HepG2 (cell line): Measurements from ENCODE around the gene IER2.

ENCODE experiments used
- CC2D1A ChIP-seq: sonication (generic); formaldehyde crosslinking; IDR thresholded peaks from 2 replicates; pipeline ENCODE4 v1.8.1; 2023; ENCODE audit warnings: mild to moderate bottlenecking, missing genetic modification reagents
- HDAC2 ChIP-seq: sonication (generic); formaldehyde crosslinking; IDR thresholded peaks from 2 replicates; pipeline ENCODE4 v1.4.0; 2020; ENCODE audit warnings: missing genetic modification reagents
- HNRNPL ChIP-seq: fragments of 200-400 bp; formaldehyde crosslinking; IDR thresholded peaks from 2 replicates; pipeline ENCODE4 v1.6.1; 2017; ENCODE audit warnings: mild to moderate bottlenecking, low read depth, low read length
- JUNB ChIP-seq: sonication (generic); formaldehyde crosslinking; IDR thresholded peaks from 2 replicates; pipeline ENCODE4 v1.8.0; 2022; ENCODE audit warnings: missing genetic modification reagents, mild to moderate bottlenecking, borderline replicate concordance
- NFYB ChIP-seq: sonication (generic); formaldehyde crosslinking; IDR thresholded peaks from 2 replicates; pipeline ENCODE4 v1.4.0; 2020; ENCODE audit warnings: missing genetic modification reagents
- SMAD1 ChIP-seq: sonication (generic); formaldehyde crosslinking; IDR thresholded peaks from 2 replicates; pipeline ENCODE4 v1.4.0; 2020; ENCODE audit warnings: missing genetic modification reagents, low read depth, mild to moderate bottlenecking, borderline replicate concordance
- ZNF121 ChIP-seq: sonication (generic); formaldehyde crosslinking; IDR thresholded peaks from 2 replicates; pipeline ENCODE4 v1.5.0; 2020; ENCODE audit warnings: mild to moderate bottlenecking, missing genetic modification reagents
- ZNF549 ChIP-seq: sonication (generic); formaldehyde crosslinking; IDR thresholded peaks from 2 replicates; pipeline ENCODE4 v1.5.0; 2020; ENCODE audit warnings: missing genetic modification reagents
- ZNF839 ChIP-seq: sonication (generic); formaldehyde crosslinking; IDR thresholded peaks from 2 replicates; pipeline ENCODE4 v1.4.0; 2020; ENCODE audit warnings: missing genetic modification reagents, mild to moderate bottlenecking, borderline replicate concordance

DNA sequence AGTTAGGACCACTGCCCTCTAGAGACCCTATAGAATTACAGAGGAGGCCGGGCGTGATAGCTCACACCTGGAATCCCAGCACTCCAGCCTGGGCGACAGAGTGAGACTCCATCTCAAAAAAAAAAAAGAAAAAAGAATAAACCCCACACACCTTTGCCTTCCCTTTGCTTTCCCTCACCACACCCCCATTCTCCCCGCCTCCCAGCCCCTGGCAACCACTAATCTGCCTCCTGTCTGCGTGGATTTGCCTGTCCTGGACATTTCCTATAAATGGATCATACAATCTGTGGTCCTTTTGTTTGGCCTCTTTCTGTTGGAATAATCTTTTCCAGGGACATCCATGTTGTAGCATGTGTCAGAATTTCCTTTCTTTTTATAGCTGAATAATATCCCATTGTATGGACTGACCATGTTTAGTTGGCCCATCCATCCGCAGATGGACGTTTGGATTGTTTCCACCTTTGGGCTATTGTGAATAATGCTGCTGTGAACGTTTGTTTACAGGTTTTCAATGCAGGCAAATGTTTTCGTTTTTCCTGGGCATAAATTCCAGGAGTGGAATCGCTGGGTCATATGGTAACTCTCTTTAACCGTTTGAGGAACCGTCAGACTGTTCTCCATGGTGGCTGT, 16.9 kb upstream of the IER2 start:
- no peak for TF ChIP-seq CC2D1A (CRISPR knock-in tag)
- TF ChIP-seq NFYB (CRISPR knock-in tag): no peak
- TF ChIP-seq ZNF549 (CRISPR knock-in tag): no peak
- no peak for TF ChIP-seq HNRNPL
- no peak for TF ChIP-seq ZNF121
- TF ChIP-seq ZNF839 (CRISPR knock-in tag): no peak
- TF ChIP-seq JUNB (CRISPR knock-in tag): no peak
- no peak for TF ChIP-seq SMAD1 (CRISPR knock-in tag)
- no peak for TF ChIP-seq HDAC2 (CRISPR knock-in tag)
